ENCODE data around the gene SLC14A1. TPM values are rescaled to one million over a fixed set of nuclear protein-coding genes. Genes with fewer than 3 reads are reported as not detected.

Gene SLC14A1
- total and polyA plus RNA-seq, 2 donors (not counting 1 experiment from before 2014, with no cell fraction given): 5.8 to 6.4 TPM

- no peak for DNase-seq
- Histone ChIP-seq H3K4me2 (replicated peaks; ENCODE audit: low read depth, low read length, poor library complexity, severe bottlenecking) (no peak overlapping the region), H4K20me1 (ENCODE audit: control insufficient read depth, insufficient read depth, low read length, poor library complexity, severe bottlenecking) (no peaks in the 10 kb centered on the region), H3K27me3 (replicated peaks in 1 of 4; ENCODE audit: control extremely low read depth in 1 of 4, control insufficient read depth in 3 of 4, insufficient read depth in 4 of 4, low read length in 3 of 4) (peaks cover 0 to 18% (median 14%) of the 10 kb centered on the region in 4 experiments), H3K27ac (ENCODE audit: low read length in 2 of 2) (no peak overlapping the region), H2AFZ (ENCODE audit: insufficient read depth, low read depth, low read length, poor library complexity, severe bottlenecking) (no peak overlapping the region), H3K79me2 (ENCODE audit: control insufficient read depth, insufficient read depth, low read length) (no peaks in the 10 kb centered on the region), H3K9me3 (ENCODE audit: control extremely low read depth in 1 of 3, control insufficient read depth in 2 of 3, insufficient read depth in 1 of 3, low read length in 2 of 3) (no peaks in the 10 kb centered on the region), H3K36me3 (replicated peaks in 1 of 2; ENCODE audit: control extremely low read depth in 1 of 2, control insufficient read depth in 1 of 2, extremely low read depth in 1 of 2, insufficient read depth in 2 of 2, low read length in 1 of 2) (no peaks in the 10 kb centered on the region), H3K4me3 (ENCODE audit: control extremely low read depth in 1 of 5, extremely low read depth in 1 of 5, insufficient read depth in 1 of 5, low read depth in 2 of 5, low read length in 4 of 5) (no peak overlapping the region), H3K9ac (ENCODE audit: low read length) (no peak overlapping the region), H3K4me1 (ENCODE audit: control insufficient read depth in 2 of 2, insufficient read depth in 2 of 2, low read length in 2 of 2) (peaks cover 14 to 15% of the 10 kb centered on the region in 2 donors)
- intact Hi-C loops (cut with micrococcal nuclease): no loop called here
- TF ChIP-seq CTCF (IDR thresholded peaks at IDR 0.05): no peak
- TF ChIP-seq EZH2 (IDR thresholded peaks at IDR 0.05; ENCODE audit: borderline replicate concordance, insufficient read depth, low read depth, low read length, poor library complexity, severe bottlenecking): no peak
- no peak overlapping the region for H3K27ac Mint-ChIP-seq
- H3K27me3 Mint-ChIP-seq: peaks cover 51% of the 10 kb centered on the region
- ChIA-PET POLR2A (no interaction called here), CTCF (no interaction called here)
- no peaks in the 10 kb centered on the region for H3K9me3 Mint-ChIP-seq (ENCODE audit: insufficient read depth)
- H3K4me3 Mint-ChIP-seq: no peak overlapping the region
- WGBS (ENCODE audit: insufficient coverage): no CpG with 5 or more reads among the region's 1 CpG
- ATAC-seq (ENCODE audit: low read depth): no peak
- peaks cover 23% of the 10 kb centered on the region for H3K4me1 Mint-ChIP-seq
These were observed 53.4 kb downstream of the SLC14A1 start for GRCh38 chr18:45777393-45777792.

GRCh38 chr18:45780568-45780967 is 56.6 kb downstream of the SLC14A1 start:
- Histone ChIP-seq H3K79me2 (ENCODE audit: control insufficient read depth, insufficient read depth, low read length) (no peaks in the 10 kb centered on the region), H4K20me1 (ENCODE audit: control insufficient read depth, insufficient read depth, low read length, poor library complexity, severe bottlenecking) (no peaks in the 10 kb centered on the region), H3K4me1 (ENCODE audit: control insufficient read depth in 2 of 2, insufficient read depth in 2 of 2, low read length in 2 of 2) (peaks cover 4 to 6% of the 10 kb centered on the region in 2 donors), H3K9me3 (ENCODE audit: control extremely low read depth in 1 of 3, control insufficient read depth in 2 of 3, insufficient read depth in 1 of 3, low read length in 2 of 3) (no peaks in the 10 kb centered on the region), H3K9ac (ENCODE audit: low read length) (no peak overlapping the region), H3K4me3 (ENCODE audit: control extremely low read depth in 1 of 5, extremely low read depth in 1 of 5, insufficient read depth in 1 of 5, low read depth in 2 of 5, low read length in 4 of 5) (no peak overlapping the region), H3K4me2 (replicated peaks; ENCODE audit: low read depth, low read length, poor library complexity, severe bottlenecking) (no peak overlapping the region), H3K27ac (ENCODE audit: low read length in 2 of 2) (no peak overlapping the region), H3K36me3 (replicated peaks in 1 of 2; ENCODE audit: control extremely low read depth in 1 of 2, control insufficient read depth in 1 of 2, extremely low read depth in 1 of 2, insufficient read depth in 2 of 2, low read length in 1 of 2) (no peaks in the 10 kb centered on the region), H2AFZ (ENCODE audit: insufficient read depth, low read depth, low read length, poor library complexity, severe bottlenecking) (no peak overlapping the region), H3K27me3 (replicated peaks in 1 of 4; ENCODE audit: control extremely low read depth in 1 of 4, control insufficient read depth in 3 of 4, insufficient read depth in 4 of 4, low read length in 3 of 4) (peaks cover 0 to 16% (median 10%) of the 10 kb centered on the region in 4 experiments)
- H3K27ac Mint-ChIP-seq: no peak overlapping the region
- intact Hi-C loops (cut with micrococcal nuclease): no loop called here
- H3K4me3 Mint-ChIP-seq: no peak overlapping the region
- no peak for ATAC-seq (ENCODE audit: low read depth)
- H3K4me1 Mint-ChIP-seq: peaks cover 9% of the 10 kb centered on the region
- no peak for DNase-seq
- peaks cover 38% of the 10 kb centered on the region for H3K27me3 Mint-ChIP-seq
- 60% methylated on average over 2 of the region's 2 CpGs for WGBS (ENCODE audit: insufficient coverage)
- TF ChIP-seq CTCF (IDR thresholded peaks at IDR 0.05) (no peak), EZH2 (IDR thresholded peaks at IDR 0.05; ENCODE audit: borderline replicate concordance, insufficient read depth, low read depth, low read length, poor library complexity, severe bottlenecking) (no peak)
- H3K9me3 Mint-ChIP-seq (ENCODE audit: insufficient read depth): no peaks in the 10 kb centered on the region
- CTCF ChIA-PET: interaction anchor here (0.6 kb wide), 1 partner anchor 64 kb away, joined by 3 read pairs; no protein-coding TSS in a partner anchor
- POLR2A ChIA-PET: no interaction called here
